Loucy (cell line): ENCODE results near the gene ZCCHC14.

Experiments used
- EZH2phosphoT487 ChIP-seq: fragments of 200-600 bp; IDR thresholded peaks from 2 replicates; pipeline ENCODE4 v1.6.1; 2018; ENCODE audit warnings: antibody characterized with exemption, mild to moderate bottlenecking, moderate library complexity, borderline replicate concordance
- TF ChIP-seq, protein P1 (sequence below): fragments of 200-600 bp; sonication (generic); conservative IDR thresholded peaks from 2 replicates; pipeline ENCODE4 v1.5.1; 2014; ENCODE audit warnings: mild to moderate bottlenecking, antibody characterized with exemption, low read length

DNA sequence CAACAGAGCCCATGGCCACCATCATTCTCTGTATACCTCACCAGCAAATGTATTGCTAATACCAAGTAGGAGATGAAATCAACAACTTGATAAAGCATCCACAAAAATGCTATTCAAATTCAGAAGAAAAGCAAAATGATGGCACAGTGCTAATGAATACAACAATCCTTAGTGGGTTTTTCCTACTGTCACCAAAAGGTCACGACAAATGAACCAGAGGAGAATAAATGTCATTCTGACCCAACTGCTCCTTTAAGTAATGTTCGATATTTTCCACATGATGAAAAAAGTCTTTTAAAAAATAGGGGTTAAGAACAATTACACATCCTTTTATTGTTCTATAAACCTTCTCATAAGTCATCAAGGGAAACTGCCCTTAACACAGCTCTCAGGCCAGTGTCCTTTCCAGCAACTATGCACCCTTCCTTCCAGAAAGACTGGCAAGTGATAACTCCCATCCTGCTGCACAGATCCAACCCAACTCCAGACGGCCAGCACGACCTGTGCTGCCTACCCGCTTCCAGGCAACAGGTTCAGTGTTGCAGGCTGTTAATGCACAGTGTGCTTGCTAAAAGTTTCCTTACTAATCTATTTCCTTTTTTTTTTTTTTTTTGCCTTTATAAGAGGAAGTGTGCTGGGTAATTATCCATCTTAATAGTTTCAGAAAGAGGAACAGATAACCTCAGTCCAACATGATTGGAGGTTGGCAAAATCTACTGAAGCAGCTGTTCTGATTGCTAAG is 124.6 kb downstream of the ZCCHC14 start:
- TF ChIP-seq, protein P1, sequence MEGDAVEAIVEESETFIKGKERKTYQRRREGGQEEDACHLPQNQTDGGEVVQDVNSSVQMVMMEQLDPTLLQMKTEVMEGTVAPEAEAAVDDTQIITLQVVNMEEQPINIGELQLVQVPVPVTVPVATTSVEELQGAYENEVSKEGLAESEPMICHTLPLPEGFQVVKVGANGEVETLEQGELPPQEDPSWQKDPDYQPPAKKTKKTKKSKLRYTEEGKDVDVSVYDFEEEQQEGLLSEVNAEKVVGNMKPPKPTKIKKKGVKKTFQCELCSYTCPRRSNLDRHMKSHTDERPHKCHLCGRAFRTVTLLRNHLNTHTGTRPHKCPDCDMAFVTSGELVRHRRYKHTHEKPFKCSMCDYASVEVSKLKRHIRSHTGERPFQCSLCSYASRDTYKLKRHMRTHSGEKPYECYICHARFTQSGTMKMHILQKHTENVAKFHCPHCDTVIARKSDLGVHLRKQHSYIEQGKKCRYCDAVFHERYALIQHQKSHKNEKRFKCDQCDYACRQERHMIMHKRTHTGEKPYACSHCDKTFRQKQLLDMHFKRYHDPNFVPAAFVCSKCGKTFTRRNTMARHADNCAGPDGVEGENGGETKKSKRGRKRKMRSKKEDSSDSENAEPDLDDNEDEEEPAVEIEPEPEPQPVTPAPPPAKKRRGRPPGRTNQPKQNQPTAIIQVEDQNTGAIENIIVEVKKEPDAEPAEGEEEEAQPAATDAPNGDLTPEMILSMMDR = no peak
- TF ChIP-seq EZH2phosphoT487 = no peak
